IMR-90 (cell line): ENCODE measurements around the gene GRIN2D.

Experiments used
- CTCF ChIP-seq: conservative IDR thresholded peaks from 2 replicates; pipeline ENCODE4 v1.5.1; 2012; ENCODE audit warnings: mild to moderate bottlenecking, low read depth, low read length, improper control_type of control experiment
- FOS ChIP-seq: fragments of 150-350 bp; IDR thresholded peaks from 2 replicates; pipeline ENCODE4 v1.6.1; 2016; ENCODE audit warnings: low read depth, low read length
- MAFK ChIP-seq: IDR thresholded peaks from 2 replicates; pipeline ENCODE4 v1.6.1; 2012; ENCODE audit warnings: low read depth, low read length, improper control_type of control experiment
- MAZ ChIP-seq: IDR thresholded peaks from 2 replicates; pipeline ENCODE4 v1.6.1; 2012; ENCODE audit warnings: low read depth, mild to moderate bottlenecking, low read length, improper control_type of control experiment, moderate library complexity, borderline replicate concordance
- POLR2A ChIP-seq: IDR thresholded peaks from 2 replicates; pipeline ENCODE4 v1.6.1; 2012; ENCODE audit warnings: mild to moderate bottlenecking, low read depth, low read length
- RAD21 ChIP-seq: IDR thresholded peaks from 2 replicates; pipeline ENCODE4 v1.6.1; 2012; ENCODE audit warnings: low read length, improper control_type of control experiment
- RCOR1 ChIP-seq: IDR thresholded peaks from 2 replicates; pipeline ENCODE4 v1.6.1; 2012; ENCODE audit warnings: mild to moderate bottlenecking, low read length, improper control_type of control experiment; ENCODE audit not compliant: insufficient replicate concordance
- RFX5 ChIP-seq: IDR thresholded peaks from 2 replicates; pipeline ENCODE4 v1.8.0; 2012; ENCODE audit warnings: low read depth, mild to moderate bottlenecking, low read length, moderate library complexity
- SMC3 ChIP-seq: fragments of 150-350 bp; IDR thresholded peaks from 2 replicates; pipeline ENCODE4 v1.6.1; 2016; ENCODE audit warnings: low read depth, mild to moderate bottlenecking, antibody characterized with exemption, low read length, moderate library complexity
- USF2 ChIP-seq: fragments of 150-350 bp; IDR thresholded peaks from 2 replicates; pipeline ENCODE4 v1.6.1; 2017; ENCODE audit warnings: mild to moderate bottlenecking, antibody characterized with exemption, low read length, low read depth

GRCh38 chr19:48433337-48433736 lies 39.9 kb downstream of the GRIN2D start:
- TF ChIP-seq RFX5 (no peak), POLR2A (no peak), CTCF (no peak), RAD21 (no peak), RCOR1 (no peak), SMC3 (no peak), USF2 (no peak), MAZ (no peak), FOS (no peak), MAFK (no peak)
